ENCODE results near the gene HEBP2. TPM values are rescaled to one million over a fixed set of nuclear protein-coding genes. Genes with fewer than 3 reads are reported as not detected.
A peak's percentile ranks its signal among the peaks of the same experiment; 100 is the strongest.

Gene HEBP2
- total and polyA plus RNA-seq, 2 of the 13 experiments (the other 11 are each of a cell fraction or from before 2014, with no cell fraction given): 16.0 to 72.8 TPM

GRCh38 chr6:138403324-138403800, 661 bp upstream of the HEBP2 start (continued):
- TF ChIP-seq ZBTB40 (IDR thresholded peaks at IDR 0.05): no peak
- TF ChIP-seq ZBTB40 (CRISPR knock-in tag; IDR thresholded peaks at IDR 0.05): no peak
- TF ChIP-seq ZNF574 (CRISPR knock-in tag; IDR thresholded peaks at IDR 0.05): no peak
- TF ChIP-seq PAWR (CRISPR knock-in tag; IDR thresholded peaks at IDR 0.05; ENCODE audit: borderline replicate concordance): no peak
- TF ChIP-seq PCBP2 (optimal IDR thresholded peaks at IDR 0.05; ENCODE audit: low read depth, low read length, poor library complexity, severe bottlenecking): no peak
- peak; percentile 9; the same call in 1 of the 2 replicates for TF ChIP-seq ZNF138 (CRISPR knock-in tag; IDR thresholded peaks at IDR 0.05; ENCODE audit: low read depth)
- TF ChIP-seq ZNF710 (CRISPR knock-in tag; IDR thresholded peaks at IDR 0.05; ENCODE audit: borderline replicate concordance): no peak; the same call in 1 of the 2 replicates
- TF ChIP-seq ZNF24 (IDR thresholded peaks at IDR 0.05): no peak
- no peak for TF ChIP-seq SMARCC2 (IDR thresholded peaks at IDR 0.05)
- TF ChIP-seq ZNF678 (CRISPR knock-in tag; IDR thresholded peaks at IDR 0.05): no peak
- no peak for TF ChIP-seq NFYB (CRISPR knock-in tag; IDR thresholded peaks at IDR 0.05)
- TF ChIP-seq ZNF576 (CRISPR knock-in tag; IDR thresholded peaks at IDR 0.05): no peak
- no peak for TF ChIP-seq FOSL1 (CRISPR knock-in tag; IDR thresholded peaks at IDR 0.05; ENCODE audit: borderline replicate concordance)
- TF ChIP-seq FIP1L1 (IDR thresholded peaks at IDR 0.05; ENCODE audit: borderline replicate concordance, insufficient read depth, low read depth, low read length): no peak
- no peak for TF ChIP-seq MBD4 (IDR thresholded peaks at IDR 0.05; ENCODE audit: borderline replicate concordance, low read length)
